Head of caudate nucleus (tissue), 42 donors: ENCODE results near the gene STYK1.
"Not testable (repeated sequence)": the region's sequence is repeated elsewhere in the genome, so short reads cannot be mapped to it uniquely, and the experiment has no call there.

Source experiments
- DNase-seq, 42 donors: peaks; one replicate each; pipeline versions ENCODE4 v3.0.0 to v3.0.0-alpha.2; 2020 to 2021; ENCODE audit warnings: mixed read lengths in 7 of 42
- intact Hi-C: fragments of 100-400 bp; cut with DNase I; formaldehyde crosslinking; loops from one replicate; pipeline ENCODE4 v1.15.0; 2022

Gene STYK1

GRCh38 chr12:10697862-10698261, 24.0 kb upstream of the STYK1 start:
- intact Hi-C loops, result no loop called here

GRCh38 chr12:10697156-10697555, 23.3 kb upstream of the STYK1 start:
- intact Hi-C loops, result no loop called here
- no peak for DNase-seq

More at GRCh38 chr12:10697862-10698261, 24.0 kb upstream of the STYK1 start:
- no peak for DNase-seq

GRCh38 chr12:10690906-10691305, 17.1 kb upstream of the STYK1 start:
- no peak for DNase-seq
- intact Hi-C loops, result no loop called here

- DNase-seq, result no peak
- intact Hi-C loops, result no loop called here
These were observed 15.3 kb upstream of the STYK1 start for GRCh38 chr12:10689146-10689545.

- intact Hi-C loops, result no loop called here
These were observed 14.2 kb upstream of the STYK1 start for GRCh38 chr12:10688042-10688441.

GRCh38 chr12:10672231-10672868, 1.5 kb downstream of the STYK1 start:
- intact Hi-C loops, result no loop called here
- DNase-seq, result no peak

More at GRCh38 chr12:10688042-10688441, 14.2 kb upstream of the STYK1 start:
- no peak for DNase-seq

- intact Hi-C loops, result no loop called here
These were observed 4.3 kb downstream of the STYK1 start for GRCh38 chr12:10669533-10669932.

GRCh38 chr12:10668526-10668925, 5.3 kb downstream of the STYK1 start:
- intact Hi-C loops, result no loop called here

More at GRCh38 chr12:10669533-10669932, 4.3 kb downstream of the STYK1 start:
- DNase-seq, result no peak

GRCh38 chr12:10667581-10667980, 6.3 kb downstream of the STYK1 start:
- intact Hi-C loops, result no loop called here
- no peak for DNase-seq

More at GRCh38 chr12:10668526-10668925, 5.3 kb downstream of the STYK1 start:
- no peak for DNase-seq

GRCh38 chr12:10664499-10664898, 9.4 kb downstream of the STYK1 start:
- intact Hi-C loops, result no loop called here
- no peak for DNase-seq

GRCh38 chr12:10663869-10664268, 10.0 kb downstream of the STYK1 start:
- no peak for DNase-seq
- intact Hi-C loops, result no loop called here

GRCh38 chr12:10661338-10661737, 12.5 kb downstream of the STYK1 start:
- no peak for DNase-seq
- intact Hi-C loops, result no loop called here

GRCh38 chr12:10654003-10654402, 19.8 kb downstream of the STYK1 start:
- intact Hi-C loops, result no loop called here
- no peak for DNase-seq

- no peak for DNase-seq
- intact Hi-C loops, result no loop called here
These were observed 21.7 kb downstream of the STYK1 start for GRCh38 chr12:10652192-10652591.

GRCh38 chr12:10646576-10646975, 27.3 kb downstream of the STYK1 start:
- DNase-seq, intact Hi-C loops: not testable (repeated sequence)

GRCh38 chr12:10645910-10646309, 27.9 kb downstream of the STYK1 start:
- DNase-seq, result no peak
- intact Hi-C loops, result no loop called here

- intact Hi-C loops, result no loop called here
- no peak for DNase-seq
These were observed 31.9 kb downstream of the STYK1 start for GRCh38 chr12:10641735-10642500.

- DNase-seq, result no peak
- intact Hi-C loops, result no loop called here
These were observed 35.1 kb downstream of the STYK1 start for GRCh38 chr12:10638728-10639127.

- intact Hi-C loops, result no loop called here
These were observed 37.2 kb downstream of the STYK1 start for GRCh38 chr12:10636611-10637010.

GRCh38 chr12:10636124-10636523, 37.7 kb downstream of the STYK1 start:
- intact Hi-C loops, result no loop called here

More at GRCh38 chr12:10636611-10637010, 37.2 kb downstream of the STYK1 start:
- no peak for DNase-seq

GRCh38 chr12:10635306-10635705, 38.5 kb downstream of the STYK1 start:
- intact Hi-C loops, result no loop called here
- no peak for DNase-seq

More at GRCh38 chr12:10636124-10636523, 37.7 kb downstream of the STYK1 start:
- DNase-seq, result no peak
